ENCODE results near the gene CHST14.
A peak's percentile ranks its signal among the peaks of the same experiment; 100 is the strongest.

Gene CHST14

GRCh38 chr15:40437752-40438687 is 32.8 kb upstream of the CHST14 start:
- TF ChIP-seq CTCF (conservative IDR thresholded peaks at IDR 0.05; ENCODE audit: low read length): no peak
- no peak for DNase-seq (ENCODE audit: low read depth)
- no peak overlapping the region for H3K4me3 ChIP-seq (ENCODE audit: low read length)

GRCh38 chr15:40438712-40439111 is 32.1 kb upstream of the CHST14 start:
- no peak for TF ChIP-seq CTCF (conservative IDR thresholded peaks at IDR 0.05; ENCODE audit: low read length)
- no peak overlapping the region for H3K4me3 ChIP-seq (ENCODE audit: low read length)
- DNase-seq (ENCODE audit: low read depth): no peak

GRCh38 chr15:40439461-40439959 is 31.3 kb upstream of the CHST14 start:
- peak overlapping the region; percentile 68 for H3K4me3 ChIP-seq (ENCODE audit: low read length)
- no peak for TF ChIP-seq CTCF (conservative IDR thresholded peaks at IDR 0.05; ENCODE audit: low read length)
- no peak for DNase-seq (ENCODE audit: low read depth)

- peak overlapping the region; percentile 68 for H3K4me3 ChIP-seq (ENCODE audit: low read length)
- no peak for DNase-seq (ENCODE audit: low read depth)
- no peak for TF ChIP-seq CTCF (conservative IDR thresholded peaks at IDR 0.05; ENCODE audit: low read length)
These were observed 30.6 kb upstream of the CHST14 start for GRCh38 chr15:40439960-40440742.

GRCh38 chr15:40440743-40441564 is 29.8 kb upstream of the CHST14 start, which contains the start of gene BAHD1:
BAHD1 (plus strand) TSS chr15:40440953; CDS start chr15:40458465, 17,512 bp downstream.
- H3K4me3 ChIP-seq (ENCODE audit: low read length): peak within 1 kb of the TSS; percentile 68
- 0 out of 2 replicates have a peak, but pooled peaks have one; percentile 2 for TF ChIP-seq CTCF (conservative IDR thresholded peaks at IDR 0.05; ENCODE audit: low read length)
- peak; percentile 93 for DNase-seq (ENCODE audit: low read depth)

Data from AG10803 (cell line).